ENCODE measurements around the gene HBZ.

- TF ChIP-seq CTCF (IDR thresholded peaks at IDR 0.05) (no peak), POLR2A (IDR thresholded peaks at IDR 0.05) (no peak)
Observed at GRCh38 chr16:125011-125410, 27.4 kb upstream of the HBZ start.
